T-helper 9 cell (primary cell): ENCODE data around the gene TMSB4X.
"Not testable (repeated sequence)": the region's sequence is repeated elsewhere in the genome, so short reads cannot be mapped to it uniquely, and the experiment has no call there.

Experiments used
- DNase-seq: peaks from one replicate; pipeline ENCODE4 v3.0.0-alpha.2; 2020

Gene TMSB4X

GRCh38 chrX:12955882-12956703, 18.8 kb upstream of the TMSB4X start:
- peak; percentile 60 for DNase-seq

- peak; percentile 41 for DNase-seq
Observed at GRCh38 chrX:12956704-12957534, 18.0 kb upstream of the TMSB4X start.

- DNase-seq: no peak
Observed at GRCh38 chrX:12958059-12958458, 16.9 kb upstream of the TMSB4X start.

- no peak for DNase-seq
Observed at GRCh38 chrX:12958461-12958860, 16.4 kb upstream of the TMSB4X start.

GRCh38 chrX:12961196-12961718, 13.7 kb upstream of the TMSB4X start:
- DNase-seq: no peak

- DNase-seq: no peak
Observed at GRCh38 chrX:12962041-12962504, 12.8 kb upstream of the TMSB4X start.

- DNase-seq: not testable (repeated sequence)
Observed at GRCh38 chrX:12963210-12963850, 11.6 kb upstream of the TMSB4X start.

- no peak for DNase-seq
Observed at GRCh38 chrX:12965131-12965940, 9.6 kb upstream of the TMSB4X start.

- no peak for DNase-seq
Observed at GRCh38 chrX:12966151-12966550, 8.8 kb upstream of the TMSB4X start.

- DNase-seq: no peak
Observed at GRCh38 chrX:12967711-12968465, 7.0 kb upstream of the TMSB4X start.

GRCh38 chrX:12970691-12971202, 4.2 kb upstream of the TMSB4X start:
- DNase-seq: no peak

- no peak for DNase-seq
Observed at GRCh38 chrX:12971282-12972003, 3.5 kb upstream of the TMSB4X start.

- DNase-seq: no peak
Observed at GRCh38 chrX:12972243-12972642, 2.7 kb upstream of the TMSB4X start.

GRCh38 chrX:12972878-12973560, 1.9 kb upstream of the TMSB4X start:
- DNase-seq: no peak

- no peak for DNase-seq
Observed at GRCh38 chrX:12973561-12974304, 1.2 kb upstream of the TMSB4X start.

GRCh38 chrX:12974305-12974795, 560 bp upstream of the TMSB4X start:
- no peak for DNase-seq

GRCh38 chrX:12975670-12975965, 708 bp downstream of the TMSB4X start:
- no peak for DNase-seq

GRCh38 chrX:12975991-12976558, 1.2 kb downstream of the TMSB4X start:
- DNase-seq: no peak
